Liver (tissue), 9 donors: ENCODE data around the gene GREB1L. TPM values are rescaled to one million over a fixed set of nuclear protein-coding genes. Genes with fewer than 3 reads are reported as not detected.

Experiments used
- DNase-seq: peaks from one replicate; pipeline ENCODE4 v3.0.0-alpha.2; 2017; ENCODE audit warnings: low spot score
- H3K27ac ChIP-seq, 2 donors: one replicate each; pipeline ENCODE4 v1.7.0; 2013; ENCODE audit warnings: inconsistent platforms in 2 of 2, low read length in 2 of 2, control low read depth in 1 of 2, low read depth in 1 of 2, mild to moderate bottlenecking in 1 of 2
- H3K27me3 ChIP-seq, 4 donors: one replicate each; pipeline versions ENCODE4 v1.6.1 to v1.7.0; 2013; ENCODE audit warnings: low read length in 3 of 4, inconsistent platforms in 1 of 4, mild to moderate bottlenecking in 1 of 4, moderate library complexity in 1 of 4; ENCODE audit not compliant: control insufficient read depth in 4 of 4, insufficient read depth in 4 of 4
- H3K36me3 ChIP-seq, 4 donors: one replicate each; pipeline versions ENCODE4 v1.6.1 to v1.7.0; 2013; ENCODE audit warnings: low read length in 3 of 4, mild to moderate bottlenecking in 3 of 4, low read depth in 1 of 4, moderate library complexity in 1 of 4; ENCODE audit not compliant: control insufficient read depth in 4 of 4, insufficient read depth in 3 of 4
- H3K4me1 ChIP-seq, 4 donors: one replicate each; pipeline versions ENCODE4 v1.6.1 to v1.7.0; 2013; ENCODE audit warnings: low read length in 3 of 4, mild to moderate bottlenecking in 3 of 4, moderate library complexity in 1 of 4; ENCODE audit not compliant: control insufficient read depth in 4 of 4, insufficient read depth in 4 of 4
- H3K4me3 ChIP-seq, 3 donors: one replicate each; pipeline versions ENCODE4 v1.6.1 to v1.7.0; 2013; ENCODE audit warnings: low read length in 3 of 3, control low read depth in 1 of 3, low read depth in 1 of 3, mild to moderate bottlenecking in 1 of 3
- H3K9ac ChIP-seq, 2 donors: one replicate each; pipeline ENCODE4 v1.7.0; 2013; ENCODE audit warnings: low read length in 2 of 2, mild to moderate bottlenecking in 2 of 2, moderate library complexity in 2 of 2, control low read depth in 1 of 2, low read depth in 1 of 2
- H3K9me3 ChIP-seq, 4 donors: one replicate each; pipeline versions ENCODE4 v1.6.1 to v1.7.0; 2013; ENCODE audit warnings: low read length in 3 of 4; ENCODE audit not compliant: control insufficient read depth in 4 of 4
- EGR1 ChIP-seq, 2 donors: IDR thresholded peaks; 2 replicates each; pipeline ENCODE4 v1.6.1; 2016 to 2018; ENCODE audit warnings: antibody characterized with exemption in 2 of 2, low read depth in 2 of 2
- FOXA1 ChIP-seq: IDR thresholded peaks from 2 replicates; pipeline ENCODE4 v1.6.1; 2016; ENCODE audit warnings: antibody characterized with exemption
- FOXA2 ChIP-seq: IDR thresholded peaks from 2 replicates; pipeline ENCODE4 v1.6.1; 2016; ENCODE audit warnings: antibody characterized with exemption
- GABPA ChIP-seq, 2 donors: IDR thresholded peaks in 1 of 2; conservative IDR thresholded peaks in 1 of 2; 2 replicates each; pipeline ENCODE4 v1.6.1; 2016; ENCODE audit warnings: antibody characterized with exemption in 2 of 2, mild to moderate bottlenecking in 1 of 2, moderate library complexity in 1 of 2
- HNF4A ChIP-seq, 2 donors: conservative IDR thresholded peaks; 2 replicates each; pipeline ENCODE4 v1.6.1; 2016; ENCODE audit warnings: antibody characterized with exemption in 2 of 2, mild to moderate bottlenecking in 2 of 2
- HNF4G ChIP-seq: IDR thresholded peaks from 2 replicates; pipeline ENCODE4 v1.6.1; 2016; ENCODE audit warnings: antibody characterized with exemption
- JUND ChIP-seq, 2 donors: IDR thresholded peaks; 2 replicates each; pipeline ENCODE4 v1.6.1; 2016; ENCODE audit warnings: antibody characterized with exemption in 2 of 2
- NR2F2 ChIP-seq: IDR thresholded peaks from 2 replicates; pipeline ENCODE4 v1.6.1; 2016; ENCODE audit warnings: antibody characterized with exemption
- RAD21 ChIP-seq, 2 donors: IDR thresholded peaks; 2 replicates each; pipeline ENCODE4 v1.6.1; 2016; ENCODE audit warnings: antibody characterized with exemption in 2 of 2, mild to moderate bottlenecking in 2 of 2
- REST ChIP-seq: IDR thresholded peaks from 2 replicates; pipeline ENCODE4 v1.6.1; 2016; ENCODE audit warnings: antibody characterized with exemption, mild to moderate bottlenecking
- RXRA ChIP-seq, 2 donors: IDR thresholded peaks; 2 replicates each; pipeline ENCODE4 v1.6.1; 2017 to 2018; ENCODE audit warnings: antibody characterized with exemption in 2 of 2, mild to moderate bottlenecking in 1 of 2
- SP1 ChIP-seq: IDR thresholded peaks from 2 replicates; pipeline ENCODE4 v1.6.1; 2018; ENCODE audit warnings: antibody characterized with exemption, mild to moderate bottlenecking
- TAF1 ChIP-seq: conservative IDR thresholded peaks from 2 replicates; pipeline ENCODE4 v1.6.1; 2016; ENCODE audit warnings: antibody characterized with exemption, mild to moderate bottlenecking
- YY1 ChIP-seq: IDR thresholded peaks from 2 replicates; pipeline ENCODE4 v1.6.1; 2016; ENCODE audit warnings: antibody characterized with exemption, mild to moderate bottlenecking
- ZBTB33 ChIP-seq: IDR thresholded peaks from 2 replicates; pipeline ENCODE4 v1.6.1; 2016; ENCODE audit warnings: antibody characterized with exemption
- WGBS: extraction: QIAGEN DNeasy Blood & Tissue Kit; methylation state at CpG from one replicate; pipeline ENCODE4 v1.1.7; 2013; 5-methylcytosine and 5-hydroxymethylcytosine counted together
- polyA plus RNA-seq, 2 donors: library from polyadenylated mRNA; stranded (reverse) in 1 of 2; unstranded in 1 of 2; fragments of 200-250 nt in 1 of 2; fragments of >200 nt in 1 of 2; fragmentation: Nextera tagmentation in 1 of 2; extraction: Ambion mirVana in 1 of 2; gene quantifications; one replicate each; pipeline versions ENCODE4 v1.2.1 to v1.2.3, GENCODE V29; 2013 to 2015
- total RNA-seq, 2 donors: library from RNA; depleted of rRNA; stranded (reverse); fragments of >200 nt; gene quantifications; one replicate each; pipeline ENCODE4 v1.2.3, GENCODE V29; 2014
- TF ChIP-seq, protein P1 (sequence below): IDR thresholded peaks from 2 replicates; pipeline ENCODE4 v1.6.1; 2016; ENCODE audit warnings: antibody characterized with exemption
- TF ChIP-seq, protein P2 (sequence below): fragments of 150-350 bp; IDR thresholded peaks from 2 replicates; pipeline ENCODE4 v1.5.1; 2017; ENCODE audit warnings: improper control_type of control experiment, low read depth, low read length; ENCODE audit not compliant: missing input control
- TF ChIP-seq, protein P3 (sequence below): IDR thresholded peaks from 2 replicates; pipeline ENCODE4 v1.6.1; 2016; ENCODE audit warnings: antibody characterized with exemption
- donor health status: healthy.
- donor health status: healthy.
- donor health status: healthy.
- donor health status: healthy.
- donor health status: healthy.

GREB1L gene
- total and polyA plus RNA-seq, 4 donors = 1.2 to 13.1 (median 3.0) TPM

DNA sequence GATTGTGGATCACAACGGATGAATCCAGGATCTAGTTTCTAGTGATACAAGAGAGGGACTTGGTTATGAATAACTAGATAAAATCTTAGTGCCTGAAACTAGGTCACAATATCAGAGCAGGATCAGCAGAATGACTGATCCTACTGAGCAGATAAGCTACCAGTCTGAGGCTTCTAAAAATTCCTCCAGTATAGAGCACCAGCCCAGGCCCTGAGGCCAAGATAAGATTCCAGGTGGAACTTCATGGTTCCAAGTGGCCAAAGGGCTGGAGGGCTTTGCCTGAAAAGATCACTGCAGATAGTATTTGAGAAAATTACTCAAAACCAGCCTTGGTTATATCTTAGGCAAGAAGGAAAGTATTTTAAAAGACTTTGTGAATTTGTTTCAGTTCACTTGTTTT lies 162.4 kb downstream of the GREB1L start:
- no peak overlapping the region for H3K4me3 ChIP-seq
- no peaks in the 10 kb centered on the region for H3K4me1 ChIP-seq
- no peak overlapping the region for H3K27ac ChIP-seq
- no peak overlapping the region for H3K9ac ChIP-seq
- no peaks in the 10 kb centered on the region for H3K9me3 ChIP-seq
- H3K27me3 ChIP-seq = no peaks in the 10 kb centered on the region
- H3K36me3 ChIP-seq = peaks cover 0 to 5% (median 0%) of the 10 kb centered on the region in 4 donors
- no peak for DNase-seq
- WGBS = 91% methylated on average over 1 of the region's 1 CpG
- TF ChIP-seq SP1 = no peak
- TF ChIP-seq, protein P1, sequence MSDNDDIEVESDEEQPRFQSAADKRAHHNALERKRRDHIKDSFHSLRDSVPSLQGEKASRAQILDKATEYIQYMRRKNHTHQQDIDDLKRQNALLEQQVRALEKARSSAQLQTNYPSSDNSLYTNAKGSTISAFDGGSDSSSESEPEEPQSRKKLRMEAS = no peak
- TF ChIP-seq RAD21 (IDR thresholded peaks at IDR 0.05) = no peak
- TF ChIP-seq HNF4G = no peak
- TF ChIP-seq, protein P2, sequence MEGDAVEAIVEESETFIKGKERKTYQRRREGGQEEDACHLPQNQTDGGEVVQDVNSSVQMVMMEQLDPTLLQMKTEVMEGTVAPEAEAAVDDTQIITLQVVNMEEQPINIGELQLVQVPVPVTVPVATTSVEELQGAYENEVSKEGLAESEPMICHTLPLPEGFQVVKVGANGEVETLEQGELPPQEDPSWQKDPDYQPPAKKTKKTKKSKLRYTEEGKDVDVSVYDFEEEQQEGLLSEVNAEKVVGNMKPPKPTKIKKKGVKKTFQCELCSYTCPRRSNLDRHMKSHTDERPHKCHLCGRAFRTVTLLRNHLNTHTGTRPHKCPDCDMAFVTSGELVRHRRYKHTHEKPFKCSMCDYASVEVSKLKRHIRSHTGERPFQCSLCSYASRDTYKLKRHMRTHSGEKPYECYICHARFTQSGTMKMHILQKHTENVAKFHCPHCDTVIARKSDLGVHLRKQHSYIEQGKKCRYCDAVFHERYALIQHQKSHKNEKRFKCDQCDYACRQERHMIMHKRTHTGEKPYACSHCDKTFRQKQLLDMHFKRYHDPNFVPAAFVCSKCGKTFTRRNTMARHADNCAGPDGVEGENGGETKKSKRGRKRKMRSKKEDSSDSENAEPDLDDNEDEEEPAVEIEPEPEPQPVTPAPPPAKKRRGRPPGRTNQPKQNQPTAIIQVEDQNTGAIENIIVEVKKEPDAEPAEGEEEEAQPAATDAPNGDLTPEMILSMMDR = no peak
- TF ChIP-seq HNF4A (conservative IDR thresholded peaks at IDR 0.05) = no peak
- TF ChIP-seq FOXA2 = no peak
- no peak for TF ChIP-seq REST
- no peak for TF ChIP-seq NR2F2
- TF ChIP-seq FOXA1 = no peak
- no peak for TF ChIP-seq JUND (IDR thresholded peaks at IDR 0.05)
- no peak for TF ChIP-seq TAF1
- no peak for TF ChIP-seq YY1
- no peak for TF ChIP-seq ZBTB33
- no peak for TF ChIP-seq EGR1 (IDR thresholded peaks at IDR 0.05; ENCODE audit: low read depth in 2 of 2)
- no peak for TF ChIP-seq GABPA (IDR thresholded peaks at IDR 0.05 in 1 of 2, conservative IDR thresholded peaks at IDR 0.05 in 1 of 2)
- TF ChIP-seq RXRA (IDR thresholded peaks at IDR 0.05) = no peak
- TF ChIP-seq, protein P3, sequence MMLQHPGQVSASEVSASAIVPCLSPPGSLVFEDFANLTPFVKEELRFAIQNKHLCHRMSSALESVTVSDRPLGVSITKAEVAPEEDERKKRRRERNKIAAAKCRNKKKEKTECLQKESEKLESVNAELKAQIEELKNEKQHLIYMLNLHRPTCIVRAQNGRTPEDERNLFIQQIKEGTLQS = no peak
